ENCODE measurements around the gene CELSR3. TPM values are rescaled to one million over a fixed set of nuclear protein-coding genes. Genes with fewer than 3 reads are reported as not detected.

Gene CELSR3
- total RNA-seq, 2 experiments from 2014 or later = 7.2 to 8.0 TPM

DNA sequence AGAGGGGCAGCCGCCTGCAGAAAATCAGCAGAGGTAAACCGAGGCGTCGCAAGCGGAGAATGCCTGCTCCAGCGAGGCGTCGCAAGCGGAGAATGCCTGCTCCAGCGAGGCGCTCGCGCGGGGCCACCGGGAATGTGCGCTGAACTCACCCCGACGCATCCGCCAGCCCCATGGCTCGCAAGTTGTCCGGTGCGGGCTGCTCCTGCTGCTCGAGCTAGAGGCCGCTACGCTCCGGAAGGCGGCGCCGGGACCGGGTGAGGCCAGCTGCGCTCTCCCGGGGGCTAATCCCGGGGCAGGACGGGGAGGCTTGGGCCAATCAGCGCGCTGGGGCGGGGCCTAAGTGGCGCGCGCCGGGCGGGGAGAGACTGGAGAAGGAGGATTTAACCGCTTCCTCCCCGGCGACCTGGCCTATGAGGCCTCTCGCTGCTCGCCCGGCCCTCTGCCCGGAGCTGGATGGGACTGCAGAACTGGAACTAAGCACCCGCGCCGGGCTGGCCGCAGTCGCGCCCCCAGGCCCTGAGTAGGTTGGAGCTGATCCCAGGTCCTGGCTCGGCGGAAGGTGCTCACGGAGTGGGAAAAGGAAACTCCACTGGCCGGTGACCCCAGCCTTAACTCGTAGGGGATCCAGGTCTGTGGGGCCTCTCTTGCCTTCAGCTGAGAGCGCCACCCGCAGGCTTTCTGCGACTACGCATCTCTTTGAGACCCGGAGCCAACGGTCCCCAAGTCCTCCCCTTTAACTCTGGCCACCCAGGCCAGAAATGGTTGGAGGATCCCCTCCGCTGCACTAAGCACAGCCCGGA is 27.3 kb downstream of the CELSR3 start, which contains the start of gene SLC26A6:
TSS of gene SLC26A6 (minus strand) at position 240 of the 800 bp plus-strand sequence. CDS start at position 172, 68 bp downstream.
- peak within 1 kb of the TSS; percentile 87 for H3K27ac Mint-ChIP-seq
- DNase-seq = peak; percentile 96
- H3K27me3 Mint-ChIP-seq = no peaks in the 10 kb centered on the region
- H3K9me3 Mint-ChIP-seq = no peaks in the 10 kb centered on the region
- H3K4me3 Mint-ChIP-seq = peak within 1 kb of the TSS; percentile 91
- H3K4me1 Mint-ChIP-seq = peaks cover 31% of the 10 kb centered on the region
- H3K36me3 Mint-ChIP-seq (ENCODE audit: low read depth) = peaks cover 11% of the 10 kb centered on the region
- ChIA-PET POLR2A (interaction anchor here (0.7 to 3.0 kb wide), 17 partner anchors 9 to 458 kb away, joined by 3 to 25 read pairs (median 5); partner anchors contain the start of genes CELSR3, IP6K2, PFKFB4 and QRICH1), CTCF (interaction anchor here (0.7 to 2.9 kb wide), 18 partner anchors 11 to 372 kb away, joined by 3 to 27 read pairs (median 4); partner anchors contain the start of genes CCDC51, CELSR3, NCKIPSD and PFKFB4)

- no peaks in the 10 kb centered on the region for H3K9me3 Mint-ChIP-seq
- DNase-seq = peak; percentile 62
- H3K4me3 Mint-ChIP-seq = peak overlapping the region; percentile 91
- H3K27me3 Mint-ChIP-seq = no peaks in the 10 kb centered on the region
- peaks cover 11% of the 10 kb centered on the region for H3K36me3 Mint-ChIP-seq (ENCODE audit: low read depth)
- ChIA-PET CTCF (interaction anchor here (0.6 to 2.9 kb wide), 19 partner anchors 10 to 372 kb away, joined by 3 to 27 read pairs (median 4); partner anchors contain the start of genes CCDC51, CELSR3, NCKIPSD and PFKFB4), POLR2A (interaction anchor here (0.6 to 3.0 kb wide), 16 partner anchors 9 to 459 kb away, joined by 3 to 25 read pairs (median 7); partner anchors contain the start of genes CELSR3, IP6K2, PRKAR2A and QRICH1)
- H3K27ac Mint-ChIP-seq = no peak overlapping the region
- peaks cover 31% of the 10 kb centered on the region for H3K4me1 Mint-ChIP-seq
Measured at GRCh38 chr3:48634661-48635221, 27.9 kb downstream of the CELSR3 start.

DNA sequence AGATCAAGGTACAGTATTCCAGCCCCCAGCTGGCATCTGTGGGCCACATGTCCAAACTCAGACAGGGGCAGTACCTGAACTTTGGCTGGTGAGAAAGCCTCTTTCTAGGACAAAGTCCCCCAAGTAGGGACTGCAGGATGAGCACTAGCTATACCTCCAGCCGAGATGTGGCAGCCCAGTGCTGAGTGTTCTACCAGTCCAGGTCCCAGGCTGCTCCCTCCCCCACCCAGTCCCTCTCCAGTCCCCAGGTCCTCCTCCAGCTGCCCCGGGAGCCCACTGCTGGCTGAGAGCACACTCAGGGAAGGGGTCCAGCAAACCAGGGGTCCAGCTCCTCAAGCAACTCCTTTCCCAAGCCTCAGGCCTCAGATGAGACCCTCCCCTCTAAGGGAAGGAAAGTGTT is 28.9 kb downstream of the CELSR3 start:
- no peaks in the 10 kb centered on the region for H3K27me3 Mint-ChIP-seq
- H3K4me1 Mint-ChIP-seq = peaks cover 31% of the 10 kb centered on the region
- no peak for DNase-seq
- ChIA-PET CTCF (interaction anchor here (0.9 to 2.9 kb wide), 3 partner anchors 9 to 233 kb away, joined by 3 to 27 read pairs (median 8); partner anchors contain the start of gene UQCRC1), POLR2A (interaction anchor here (0.6 to 3.0 kb wide), 7 partner anchors 8 to 83 kb away, joined by 3 to 25 read pairs (median 5); partner anchors contain the start of genes CELSR3 and IP6K2)
- peak overlapping the region; percentile 91 for H3K4me3 Mint-ChIP-seq
- peaks cover 21% of the 10 kb centered on the region for H3K36me3 Mint-ChIP-seq (ENCODE audit: low read depth)
- no peak overlapping the region for H3K27ac Mint-ChIP-seq
- no peaks in the 10 kb centered on the region for H3K9me3 Mint-ChIP-seq

DNA sequence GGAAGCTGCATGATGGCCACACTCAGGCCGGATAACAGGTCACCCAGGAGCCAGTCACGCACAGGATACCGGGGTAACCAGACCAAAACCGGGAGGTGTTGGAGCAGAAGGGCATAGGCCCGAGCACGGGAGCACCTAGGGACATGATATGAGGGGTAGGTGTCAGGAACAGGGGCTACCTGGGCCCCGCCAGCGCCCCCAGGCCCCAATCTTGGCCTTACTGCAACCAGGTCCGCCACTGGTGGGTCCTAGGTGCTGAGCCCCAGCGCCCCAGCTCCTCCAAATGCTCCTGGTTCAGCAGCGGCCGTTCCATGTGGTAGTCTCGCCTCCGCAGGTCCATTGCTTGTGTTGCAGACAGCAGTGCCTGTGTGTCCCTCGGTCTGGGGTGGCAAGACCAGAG is 29.4 kb downstream of the CELSR3 start:
- Mint-ChIP-seq H3K9me3 (no peaks in the 10 kb centered on the region), H3K27ac (no peak overlapping the region), H3K27me3 (no peaks in the 10 kb centered on the region), H3K4me3 (peak overlapping the region; percentile 91), H3K36me3 (ENCODE audit: low read depth) (peaks cover 23% of the 10 kb centered on the region), H3K4me1 (peaks cover 31% of the 10 kb centered on the region)
- POLR2A ChIA-PET = interaction anchor here (1.2 to 3.0 kb wide), 2 partner anchors 10 to 29 kb away, joined by 3 to 25 read pairs; partner anchors contain the start of gene CELSR3
- CTCF ChIA-PET = interaction anchor here (1.6 kb wide), 1 partner anchor 232 kb away, joined by 8 read pairs; no protein-coding TSS in a partner anchor
- no peak for DNase-seq

DNA sequence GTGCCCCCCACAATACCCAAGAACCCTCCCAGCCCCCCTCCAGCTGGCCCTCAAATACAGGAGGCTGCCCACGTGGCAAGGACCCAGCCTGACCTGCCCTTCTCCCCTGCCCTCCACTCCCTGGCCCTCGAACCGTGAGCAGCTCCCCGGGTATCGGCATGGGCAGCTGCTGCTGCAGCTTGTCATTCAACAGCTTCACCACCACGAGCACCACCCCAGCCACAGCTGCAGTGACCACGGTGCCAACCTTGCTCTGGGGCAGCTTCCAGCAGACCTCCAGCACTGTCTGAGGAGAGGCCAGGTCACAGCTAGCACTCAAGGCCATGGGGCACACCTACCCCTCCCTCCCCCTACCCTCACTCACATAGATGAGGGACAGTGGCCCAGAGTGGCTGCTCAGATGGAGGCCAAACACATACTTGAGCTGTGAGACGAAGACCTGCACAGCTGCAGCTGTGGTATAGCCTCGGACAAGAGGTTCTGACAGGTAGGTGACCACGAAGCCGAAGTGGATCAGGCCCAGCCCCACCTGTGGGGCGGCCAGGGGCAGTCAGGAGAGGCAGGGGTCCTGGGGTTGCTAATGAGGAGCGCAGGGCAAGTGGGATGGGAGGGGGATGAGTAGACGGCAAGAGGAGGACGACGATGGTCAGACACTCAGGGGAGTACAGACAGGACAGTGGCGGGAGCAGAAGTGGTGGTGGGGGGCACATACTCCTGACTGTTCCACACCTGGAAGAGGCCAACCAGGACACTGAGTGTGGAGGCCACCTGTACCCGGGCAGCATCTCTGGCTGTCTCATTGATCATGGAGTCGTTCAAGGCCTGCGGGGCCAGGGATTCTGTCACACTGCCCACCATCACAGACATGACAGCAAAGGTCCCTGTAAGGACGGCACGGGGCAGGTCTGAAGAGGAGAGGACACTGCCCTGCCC is 30.9 kb downstream of the CELSR3 start:
- H3K36me3 Mint-ChIP-seq (ENCODE audit: low read depth) = peaks cover 29% of the 10 kb centered on the region
- no peak overlapping the region for H3K4me3 Mint-ChIP-seq
- no peaks in the 10 kb centered on the region for H3K27me3 Mint-ChIP-seq
- H3K27ac Mint-ChIP-seq = no peak overlapping the region
- H3K9me3 Mint-ChIP-seq = no peaks in the 10 kb centered on the region
- H3K4me1 Mint-ChIP-seq = peaks cover 26% of the 10 kb centered on the region
- POLR2A ChIA-PET = no interaction called here
- CTCF ChIA-PET = no interaction called here
- DNase-seq = no peak

GRCh38 chr3:48630833-48631232 is 31.9 kb downstream of the CELSR3 start:
- CTCF ChIA-PET = no interaction called here
- Mint-ChIP-seq H3K36me3 (ENCODE audit: low read depth) (peaks cover 34% of the 10 kb centered on the region), H3K4me3 (no peak overlapping the region), H3K27me3 (no peaks in the 10 kb centered on the region), H3K27ac (no peak overlapping the region), H3K4me1 (peaks cover 19% of the 10 kb centered on the region), H3K9me3 (no peaks in the 10 kb centered on the region)
- no peak for DNase-seq
- POLR2A ChIA-PET = no interaction called here

DNA sequence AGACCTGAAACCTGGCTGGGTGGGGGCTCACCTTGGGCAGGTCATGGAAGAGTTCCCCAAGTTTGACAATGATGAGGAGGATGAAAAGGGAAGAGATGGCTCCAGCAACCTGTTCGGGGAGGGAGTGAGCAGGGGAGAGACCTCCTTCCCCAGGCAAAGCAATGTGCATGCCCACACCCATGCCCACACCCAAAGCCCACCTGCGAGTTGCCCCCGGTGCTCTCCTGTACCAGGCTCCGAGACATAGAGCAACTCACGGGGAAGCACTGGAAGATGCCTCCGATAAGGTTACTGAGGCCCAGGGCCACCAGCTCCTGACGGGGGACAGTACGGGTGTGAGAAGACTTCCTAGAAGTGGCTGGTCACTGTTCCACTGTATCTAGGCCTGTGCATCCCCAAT is 32.3 kb downstream of the CELSR3 start:
- peaks cover 18% of the 10 kb centered on the region for H3K4me1 Mint-ChIP-seq
- DNase-seq = no peak
- CTCF ChIA-PET = no interaction called here
- POLR2A ChIA-PET = no interaction called here
- no peak overlapping the region for H3K4me3 Mint-ChIP-seq
- peaks cover 36% of the 10 kb centered on the region for H3K36me3 Mint-ChIP-seq (ENCODE audit: low read depth)
- H3K9me3 Mint-ChIP-seq = no peaks in the 10 kb centered on the region
- no peak overlapping the region for H3K27ac Mint-ChIP-seq
- no peaks in the 10 kb centered on the region for H3K27me3 Mint-ChIP-seq

GRCh38 chr3:48629894-48630293 is 32.8 kb downstream of the CELSR3 start:
- no peak overlapping the region for H3K4me3 Mint-ChIP-seq
- peaks cover 38% of the 10 kb centered on the region for H3K36me3 Mint-ChIP-seq (ENCODE audit: low read depth)
- no peak overlapping the region for H3K27ac Mint-ChIP-seq
- no peaks in the 10 kb centered on the region for H3K9me3 Mint-ChIP-seq
- POLR2A ChIA-PET = no interaction called here
- CTCF ChIA-PET = no interaction called here
- no peak for DNase-seq
- H3K27me3 Mint-ChIP-seq = no peaks in the 10 kb centered on the region
- peaks cover 21% of the 10 kb centered on the region for H3K4me1 Mint-ChIP-seq

- ChIA-PET CTCF (no interaction called here), POLR2A (no interaction called here)
- Mint-ChIP-seq H3K4me1 (peaks cover 17% of the 10 kb centered on the region), H3K27ac (no peak overlapping the region), H3K27me3 (no peaks in the 10 kb centered on the region), H3K9me3 (no peaks in the 10 kb centered on the region), H3K4me3 (no peak overlapping the region), H3K36me3 (ENCODE audit: low read depth) (peaks cover 41% of the 10 kb centered on the region)
- DNase-seq = no peak
Measured at GRCh38 chr3:48628277-48629017, 34.2 kb downstream of the CELSR3 start.

DNA sequence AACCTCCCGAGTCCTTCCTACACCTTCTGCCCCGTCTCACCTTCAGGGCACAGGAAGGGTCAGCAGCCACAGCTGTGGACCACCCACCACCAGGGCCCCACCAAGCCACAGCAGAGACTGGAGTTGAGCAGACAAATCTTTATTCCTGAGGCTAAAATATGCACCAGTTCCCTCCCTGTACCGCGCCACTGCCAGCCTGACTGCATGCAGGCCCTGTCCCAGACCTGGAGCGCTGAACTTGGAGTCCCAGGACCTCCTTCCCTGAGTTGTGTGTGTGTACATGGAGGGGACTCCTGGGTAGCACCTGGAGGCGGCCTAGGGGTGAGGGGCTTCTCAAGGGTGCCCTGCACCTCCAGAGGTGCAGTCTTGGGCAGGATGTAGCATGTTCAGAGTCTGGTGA is 37.1 kb downstream of the CELSR3 start:
- POLR2A ChIA-PET = interaction anchor here (2.4 kb wide), 1 partner anchor 9 kb away, joined by 13 read pairs; the partner anchor contains the start of gene SLC26A6
- Mint-ChIP-seq H3K36me3 (ENCODE audit: low read depth) (peaks cover 38% of the 10 kb centered on the region), H3K27ac (no peak overlapping the region), H3K4me1 (peaks cover 11% of the 10 kb centered on the region), H3K4me3 (no peak overlapping the region), H3K27me3 (no peaks in the 10 kb centered on the region), H3K9me3 (no peaks in the 10 kb centered on the region)
- no peak for DNase-seq
- CTCF ChIA-PET = no interaction called here

DNA sequence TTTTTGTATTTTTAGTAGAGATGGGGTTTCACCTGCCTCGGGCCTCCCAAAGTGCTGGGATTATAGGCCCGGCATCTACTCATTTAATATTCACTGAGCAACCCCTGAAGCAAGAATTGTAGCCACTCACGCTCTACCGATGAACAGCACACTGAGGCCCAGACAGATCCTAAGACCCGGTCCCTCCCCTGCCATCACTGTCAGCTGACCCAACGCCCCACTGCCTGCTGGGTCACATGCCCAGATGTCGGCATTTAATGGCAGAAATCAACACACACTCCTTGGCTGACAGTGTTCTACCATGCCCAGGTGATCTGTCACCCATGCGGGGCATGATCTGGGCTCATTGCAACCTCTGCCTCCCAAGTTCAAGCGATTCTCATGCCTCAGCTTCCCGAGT is 37.9 kb downstream of the CELSR3 start:
- H3K27me3 Mint-ChIP-seq = no peaks in the 10 kb centered on the region
- H3K9me3 Mint-ChIP-seq = no peaks in the 10 kb centered on the region
- peaks cover 44% of the 10 kb centered on the region for H3K36me3 Mint-ChIP-seq (ENCODE audit: low read depth)
- no peak for DNase-seq
- ChIA-PET POLR2A (interaction anchor here (2.4 kb wide), 1 partner anchor 10 kb away, joined by 13 read pairs; the partner anchor contains the start of gene SLC26A6), CTCF (interaction anchor here (0.6 to 1.1 kb wide), 2 partner anchors 9 to 11 kb away, joined by 3 to 4 read pairs; partner anchors contain the start of gene SLC26A6)
- H3K27ac Mint-ChIP-seq = no peak overlapping the region
- H3K4me1 Mint-ChIP-seq = peaks cover 11% of the 10 kb centered on the region
- no peak overlapping the region for H3K4me3 Mint-ChIP-seq
